NCI-H748 treated with DMSO at 0.1 percent for 48 hours (cell line): Measurements from ENCODE around the gene ART4.
A peak's percentile ranks its signal among the peaks of the same experiment; 100 is the strongest.

Experiments used
- DNase-seq: peaks from one replicate; lab custom pipeline; 2025; lab: John Stamatoyannopoulos, UW

ART4 gene

GRCh38 chr12:14850929-14851663 lies 7.8 kb upstream of the ART4 start:
- DNase-seq = no peak

GRCh38 chr12:14849661-14850060 lies 6.3 kb upstream of the ART4 start:
- no peak for DNase-seq

GRCh38 chr12:14846876-14847580 lies 3.7 kb upstream of the ART4 start:
- no peak for DNase-seq

- no peak for DNase-seq
Observed at GRCh38 chr12:14846042-14846587, 2.8 kb upstream of the ART4 start.

GRCh38 chr12:14845350-14845750 lies 2.0 kb upstream of the ART4 start:
- DNase-seq = peak; percentile 22

GRCh38 chr12:14844401-14844800 lies 1.1 kb upstream of the ART4 start:
- DNase-seq = no peak

GRCh38 chr12:14842315-14842714 lies 1.0 kb downstream of the ART4 start:
- DNase-seq = no peak

GRCh38 chr12:14841761-14842160 lies 1.6 kb downstream of the ART4 start:
- DNase-seq = no peak

- no peak for DNase-seq
Observed at GRCh38 chr12:14840616-14841015, 2.7 kb downstream of the ART4 start.

GRCh38 chr12:14839262-14839661 lies 4.1 kb downstream of the ART4 start:
- no peak for DNase-seq

- no peak for DNase-seq
Observed at GRCh38 chr12:14836336-14837210, 6.8 kb downstream of the ART4 start.

- DNase-seq = no peak
Observed at GRCh38 chr12:14834509-14834908, 8.8 kb downstream of the ART4 start.

- no peak for DNase-seq
Observed at GRCh38 chr12:14833952-14834351, 9.4 kb downstream of the ART4 start.

GRCh38 chr12:14833336-14833735 lies 10.0 kb downstream of the ART4 start:
- DNase-seq = no peak

GRCh38 chr12:14828892-14829291 lies 14.4 kb downstream of the ART4 start:
- DNase-seq = no peak

GRCh38 chr12:14827043-14827442 lies 16.3 kb downstream of the ART4 start:
- DNase-seq = no peak

GRCh38 chr12:14826491-14826890 lies 16.8 kb downstream of the ART4 start:
- DNase-seq = no peak

GRCh38 chr12:14825256-14825655 lies 18.1 kb downstream of the ART4 start:
- DNase-seq = no peak

GRCh38 chr12:14824012-14824634 lies 19.2 kb downstream of the ART4 start:
- DNase-seq = no peak

GRCh38 chr12:14814014-14814413 lies 29.3 kb downstream of the ART4 start, which contains the start of gene SMCO3:
Gene SMCO3, minus strand, starts transcription at chr12:14814182. Its CDS starts 7,502 bp downstream, at chr12:14806680.
- DNase-seq = no peak

- DNase-seq = no peak
Observed at GRCh38 chr12:14811486-14811885, 31.8 kb downstream of the ART4 start.
